ENCODE measurements around the gene POM121L12. TPM values are rescaled to one million over a fixed set of nuclear protein-coding genes. Genes with fewer than 3 reads are reported as not detected.

Gene POM121L12
- total and polyA plus RNA-seq, 8 donors: not detected

DNA sequence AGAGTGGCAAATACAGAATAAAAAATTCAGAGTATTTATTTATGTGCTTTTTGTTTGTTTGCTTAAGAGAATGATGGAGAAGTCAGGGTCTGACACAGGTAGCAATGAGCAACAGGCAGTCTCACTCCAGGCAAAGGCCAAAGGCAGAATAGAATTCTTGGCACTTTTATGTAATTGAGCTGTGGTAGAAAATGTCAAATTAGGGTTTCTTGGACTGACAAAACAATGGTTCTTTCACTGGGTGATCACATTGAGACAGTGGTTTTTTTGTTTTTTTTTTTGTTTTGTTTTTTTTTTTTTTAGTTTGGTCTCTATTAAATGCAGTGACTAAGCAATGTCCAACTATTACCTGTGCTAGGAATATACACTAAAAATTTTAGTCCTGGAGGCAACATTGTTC is 27.4 kb downstream of the POM121L12 start:
- H3K4me3 ChIP-seq: no peak overlapping the region
- DNase-seq (no peak), ATAC-seq (no peak)
- TF ChIP-seq, protein P1, sequence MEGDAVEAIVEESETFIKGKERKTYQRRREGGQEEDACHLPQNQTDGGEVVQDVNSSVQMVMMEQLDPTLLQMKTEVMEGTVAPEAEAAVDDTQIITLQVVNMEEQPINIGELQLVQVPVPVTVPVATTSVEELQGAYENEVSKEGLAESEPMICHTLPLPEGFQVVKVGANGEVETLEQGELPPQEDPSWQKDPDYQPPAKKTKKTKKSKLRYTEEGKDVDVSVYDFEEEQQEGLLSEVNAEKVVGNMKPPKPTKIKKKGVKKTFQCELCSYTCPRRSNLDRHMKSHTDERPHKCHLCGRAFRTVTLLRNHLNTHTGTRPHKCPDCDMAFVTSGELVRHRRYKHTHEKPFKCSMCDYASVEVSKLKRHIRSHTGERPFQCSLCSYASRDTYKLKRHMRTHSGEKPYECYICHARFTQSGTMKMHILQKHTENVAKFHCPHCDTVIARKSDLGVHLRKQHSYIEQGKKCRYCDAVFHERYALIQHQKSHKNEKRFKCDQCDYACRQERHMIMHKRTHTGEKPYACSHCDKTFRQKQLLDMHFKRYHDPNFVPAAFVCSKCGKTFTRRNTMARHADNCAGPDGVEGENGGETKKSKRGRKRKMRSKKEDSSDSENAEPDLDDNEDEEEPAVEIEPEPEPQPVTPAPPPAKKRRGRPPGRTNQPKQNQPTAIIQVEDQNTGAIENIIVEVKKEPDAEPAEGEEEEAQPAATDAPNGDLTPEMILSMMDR (IDR thresholded peaks at IDR 0.05): no peak
- intact Hi-C loops (cut with DNase I): no loop called here
- no peaks in the 10 kb centered on the region for H3K4me1 ChIP-seq
- H3K27me3 ChIP-seq: no peaks in the 10 kb centered on the region
- no peak overlapping the region for H3K27ac ChIP-seq
- H3K9me3 ChIP-seq: peaks cover 0 to 5% of the 10 kb centered on the region in 2 donors
- no peaks in the 10 kb centered on the region for H3K36me3 ChIP-seq

DNA sequence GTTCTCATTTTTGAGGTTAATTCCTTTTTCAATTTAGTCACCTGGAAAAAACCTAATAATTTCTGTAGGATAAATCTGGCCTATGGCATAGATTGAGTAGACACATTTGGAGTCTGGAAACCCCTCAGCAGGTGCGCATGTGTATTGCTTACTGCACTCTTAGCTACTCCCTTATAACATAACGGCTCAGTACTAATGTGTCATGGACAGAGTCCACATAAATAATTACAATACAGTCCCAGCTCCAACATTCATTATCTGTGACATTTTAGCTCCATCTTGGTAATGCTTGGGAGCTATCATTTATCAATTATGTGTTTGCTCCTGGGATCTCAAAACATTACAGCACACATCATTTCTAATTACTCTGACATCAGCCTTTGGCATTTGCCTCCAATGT is 33.2 kb downstream of the POM121L12 start:
- DNase-seq (no peak), ATAC-seq (no peak)
- no peaks in the 10 kb centered on the region for H3K4me1 ChIP-seq
- no peak overlapping the region for H3K27ac ChIP-seq
- no peak overlapping the region for H3K4me3 ChIP-seq
- TF ChIP-seq, protein P1 (IDR thresholded peaks at IDR 0.05): no peak
- H3K27me3 ChIP-seq: no peaks in the 10 kb centered on the region
- intact Hi-C loops (cut with DNase I): no loop called here
- H3K9me3 ChIP-seq: no peaks in the 10 kb centered on the region
- H3K36me3 ChIP-seq: no peaks in the 10 kb centered on the region

DNA sequence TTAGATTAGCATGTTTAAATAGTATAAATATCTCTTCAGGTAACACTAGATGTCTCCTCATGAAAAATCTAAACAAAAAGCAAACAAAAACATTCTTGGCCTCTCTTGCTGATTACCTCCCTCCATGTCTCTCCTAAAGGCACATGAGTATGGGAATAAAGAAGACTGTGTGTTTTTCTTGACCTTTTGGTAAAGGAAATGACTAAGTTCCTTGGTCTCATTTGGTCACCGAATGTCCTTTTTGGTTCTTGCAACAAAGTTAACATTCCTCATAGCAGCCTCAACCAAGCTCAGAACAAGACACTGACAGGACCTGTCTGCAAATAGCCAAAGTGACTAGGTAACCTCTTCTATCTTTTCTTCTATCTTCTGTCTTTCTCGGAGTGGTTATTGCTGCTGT is 35.5 kb downstream of the POM121L12 start:
- intact Hi-C loops (cut with DNase I): no loop called here
- no peaks in the 10 kb centered on the region for H3K36me3 ChIP-seq
- no peak overlapping the region for H3K27ac ChIP-seq
- H3K27me3 ChIP-seq: no peaks in the 10 kb centered on the region
- H3K4me1 ChIP-seq: no peaks in the 10 kb centered on the region
- TF ChIP-seq, protein P1 (IDR thresholded peaks at IDR 0.05): no peak
- no peak overlapping the region for H3K4me3 ChIP-seq
- no peak for DNase-seq
- ATAC-seq: no peak
- H3K9me3 ChIP-seq: no peaks in the 10 kb centered on the region

All from left lung (tissue), 10 donors.